Activated naive CD4-positive, alpha-beta T cell treated with Interleukin-2 at 50 U/mL for 16 hours (primary cell): ENCODE results near the gene GYPA.
"Not testable (repeated sequence)": the region's sequence is repeated elsewhere in the genome, so short reads cannot be mapped to it uniquely, and the experiment has no call there.

Source experiments
- DNase-seq: peaks from one replicate; pipeline ENCODE4 v3.0.0-alpha.2; 2020

Gene GYPA

DNA sequence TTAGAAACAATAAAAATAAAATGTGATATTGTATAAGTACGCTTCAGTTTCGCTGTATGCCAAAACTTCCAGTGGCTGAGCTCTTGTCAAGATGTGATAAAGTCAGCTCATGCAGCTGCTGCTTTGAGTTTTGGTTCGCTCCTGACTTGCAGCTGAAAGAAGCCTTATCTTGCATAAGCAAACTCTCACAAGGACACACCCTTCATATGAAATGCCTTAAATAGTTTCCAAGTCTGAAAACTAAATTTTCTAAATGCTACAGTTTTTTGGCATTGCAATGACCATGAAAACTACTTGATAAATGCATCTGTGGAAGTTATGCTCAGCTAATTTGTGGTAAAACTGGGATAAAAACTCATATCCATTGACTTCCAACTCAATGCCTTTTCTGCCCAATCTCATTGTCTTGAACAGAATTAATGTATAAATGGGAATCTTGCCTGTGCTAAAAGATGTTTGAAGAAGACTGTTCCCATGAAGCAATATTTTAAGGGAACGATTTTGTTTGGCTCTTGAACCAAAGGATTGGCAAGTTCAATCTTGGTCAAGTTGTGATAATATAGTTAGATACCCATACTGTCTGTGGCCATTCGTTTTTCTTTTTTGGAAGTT, 11.7 kb downstream of the GYPA start:
- DNase-seq = not testable (repeated sequence)

DNA sequence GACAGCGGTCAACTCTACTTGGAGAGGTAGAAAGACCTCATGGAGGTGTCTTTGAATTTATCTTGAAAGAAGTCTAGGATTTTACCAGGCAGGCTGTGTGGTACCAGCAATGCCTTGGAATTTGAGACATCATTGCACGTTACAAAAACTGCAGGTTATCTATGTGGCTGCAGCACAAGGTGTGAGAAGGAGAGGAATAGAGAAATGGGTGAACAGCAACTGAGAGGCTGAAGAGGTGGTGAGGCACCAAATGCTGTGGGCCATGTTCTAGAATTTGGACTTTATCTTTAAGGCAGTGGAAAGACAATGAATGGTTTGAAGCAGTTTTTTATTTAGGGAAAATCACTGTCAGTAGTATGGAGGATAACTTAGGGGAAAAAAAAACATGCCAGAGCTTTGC, 15.4 kb downstream of the GYPA start:
- DNase-seq = not testable (repeated sequence)

- DNase-seq = not testable (repeated sequence)
Observed at GRCh38 chr4:144123982-144124635, 16.4 kb downstream of the GYPA start.

GRCh38 chr4:144123269-144123668, 17.2 kb downstream of the GYPA start:
- DNase-seq = not testable (repeated sequence)

DNA sequence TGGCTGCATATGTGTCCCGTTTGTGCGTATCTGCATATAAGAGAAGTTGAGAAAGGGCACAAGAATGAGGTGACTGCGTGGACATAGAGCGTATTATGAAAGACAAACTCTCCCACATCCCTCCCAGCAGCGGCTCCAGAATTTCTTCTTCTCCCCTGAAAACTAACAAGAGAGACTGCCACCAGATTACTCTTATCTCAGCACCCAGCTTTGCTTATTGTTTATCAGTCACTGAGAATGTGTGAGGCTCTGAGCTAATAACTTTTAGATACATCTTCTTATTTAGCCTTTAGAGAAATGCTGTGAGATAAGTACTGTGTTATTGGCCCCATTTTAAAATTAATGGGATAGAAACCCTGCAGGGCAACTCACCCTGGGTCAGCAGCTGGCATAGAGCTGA, 20.8 kb downstream of the GYPA start:
- not testable (repeated sequence) for DNase-seq

DNA sequence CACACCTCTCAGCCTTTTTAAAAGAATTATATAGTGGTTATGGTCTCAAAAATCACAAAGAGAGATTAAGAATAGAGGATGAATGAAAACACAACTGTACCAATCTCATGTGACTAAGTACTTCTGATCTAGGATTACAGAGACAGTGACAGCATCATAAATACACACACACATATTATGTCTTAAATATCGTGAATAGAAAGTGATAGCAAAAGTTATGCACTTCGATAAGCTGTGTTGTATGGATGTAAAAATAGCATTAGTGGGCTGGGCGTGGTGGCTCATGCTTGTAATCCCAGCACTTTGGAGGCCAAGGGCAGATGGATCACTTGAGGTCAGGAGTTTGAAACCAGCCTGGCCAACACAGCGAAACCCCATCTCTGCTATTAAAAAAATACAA, 25.0 kb downstream of the GYPA start:
- DNase-seq = no peak

DNA sequence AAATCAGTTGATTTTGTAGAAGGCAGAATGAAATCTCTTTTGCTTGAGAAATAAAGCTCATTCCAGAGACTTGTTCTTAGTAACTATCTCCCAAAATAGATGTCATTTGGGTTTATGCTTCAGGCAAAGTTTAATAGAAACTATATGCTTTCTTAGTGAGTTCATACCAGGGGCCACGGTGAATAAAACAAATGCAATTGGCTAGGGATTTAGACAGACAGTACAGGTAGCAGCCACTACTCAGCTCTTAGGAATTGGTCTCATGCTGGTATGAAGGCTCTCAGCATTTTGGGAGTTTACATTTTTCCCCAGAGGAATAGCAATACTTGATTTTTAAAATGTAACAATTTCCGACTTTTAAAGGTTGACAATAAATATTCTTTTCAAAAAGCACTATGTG, 27.0 kb downstream of the GYPA start:
- no peak for DNase-seq

DNA sequence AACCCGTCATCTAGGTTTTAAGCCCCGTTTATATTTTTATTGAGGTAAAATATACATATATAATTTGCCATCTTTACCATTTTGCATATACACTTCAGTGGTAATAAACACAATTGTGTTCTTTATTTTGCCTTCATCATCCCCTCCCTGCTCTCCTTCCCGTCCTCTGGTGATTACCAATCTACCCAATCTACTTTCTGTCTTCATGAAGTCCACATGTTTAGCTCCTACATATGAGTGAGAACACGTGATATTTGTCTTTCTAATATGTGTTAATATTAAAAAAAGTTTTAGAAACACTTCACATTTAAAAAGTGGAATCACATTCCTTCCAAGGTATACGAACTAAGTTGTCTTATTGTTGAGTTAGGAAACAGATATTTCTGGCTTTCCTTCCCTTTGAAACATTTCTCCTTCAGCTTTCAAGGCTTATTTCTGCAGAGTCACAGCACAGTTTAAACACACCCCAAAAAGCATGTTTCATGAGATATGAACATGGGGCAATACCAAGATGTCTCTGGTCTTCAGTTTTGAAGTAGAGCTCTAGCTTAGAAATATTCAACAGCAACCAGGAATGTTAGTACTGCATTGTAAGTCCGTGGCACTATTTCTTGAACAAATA, 35.9 kb downstream of the GYPA start:
- no peak for DNase-seq

- not testable (repeated sequence) for DNase-seq
Observed at GRCh38 chr4:144097776-144098175, 42.7 kb downstream of the GYPA start.

DNA sequence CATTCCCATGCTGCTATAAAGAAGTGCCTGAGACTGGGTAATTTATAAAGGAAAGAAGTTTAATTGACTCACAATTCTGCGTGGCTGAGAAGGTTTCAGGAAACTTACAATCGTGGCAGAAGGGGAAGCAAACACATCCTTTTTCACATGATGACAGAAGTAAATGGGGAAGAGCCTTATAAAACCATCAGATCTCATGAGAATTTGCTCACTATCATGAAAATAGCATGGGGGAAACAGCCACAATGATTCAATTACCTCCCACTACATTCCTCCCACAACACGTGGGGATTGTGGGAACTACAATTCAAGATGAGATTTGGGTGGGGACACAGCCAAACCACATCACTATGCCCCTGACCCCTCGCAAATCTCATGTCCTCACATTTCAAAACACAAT, 46.5 kb downstream of the GYPA start:
- not testable (repeated sequence) for DNase-seq

DNA sequence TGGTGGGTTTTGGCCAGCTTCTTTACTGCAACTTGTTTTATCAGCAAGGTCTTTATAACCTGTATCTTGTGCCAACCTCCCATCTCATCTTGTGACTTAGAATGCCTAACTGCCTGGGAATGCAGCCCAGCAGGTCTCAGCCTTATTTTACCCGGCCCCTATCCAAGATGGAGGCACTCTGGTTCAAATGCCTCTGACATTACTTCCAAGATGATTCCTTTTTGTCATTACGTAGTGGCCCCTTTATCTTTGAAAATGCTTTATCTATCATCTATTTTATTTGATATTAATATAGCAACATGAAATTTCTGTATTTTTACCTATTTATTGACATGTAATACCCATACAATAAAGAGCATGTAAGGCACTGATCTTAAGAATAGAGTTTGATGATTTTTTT, 49.3 kb downstream of the GYPA start:
- DNase-seq = not testable (repeated sequence)

DNA sequence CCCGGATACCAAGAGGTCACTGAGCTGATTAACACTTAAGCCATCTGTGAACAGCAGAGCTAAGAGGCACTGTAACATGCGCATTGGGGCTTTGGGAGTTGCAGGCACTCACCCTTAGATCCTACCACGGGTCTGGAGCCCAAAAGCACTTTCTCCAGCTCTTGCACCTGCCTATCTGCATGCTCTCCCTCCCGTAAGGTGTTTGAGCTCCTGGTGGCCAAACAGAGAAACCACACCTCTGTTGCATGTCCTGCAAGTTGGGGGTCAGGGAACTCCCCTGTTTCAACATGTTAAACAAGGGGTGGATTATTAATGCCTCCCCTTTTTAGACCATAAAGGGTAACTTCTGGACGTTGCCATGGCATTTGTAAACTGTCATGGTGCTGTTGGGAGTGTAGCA, 49.8 kb downstream of the GYPA start:
- DNase-seq = no peak

GRCh38 chr4:144082053-144082452, 58.5 kb downstream of the GYPA start:
- not testable (repeated sequence) for DNase-seq

- DNase-seq = not testable (repeated sequence)
Observed at GRCh38 chr4:144080135-144080534, 60.4 kb downstream of the GYPA start.

- not testable (repeated sequence) for DNase-seq
Observed at GRCh38 chr4:144078746-144079145, 61.8 kb downstream of the GYPA start.

- not testable (repeated sequence) for DNase-seq
Observed at GRCh38 chr4:144061556-144061955, 79.0 kb downstream of the GYPA start.

DNA sequence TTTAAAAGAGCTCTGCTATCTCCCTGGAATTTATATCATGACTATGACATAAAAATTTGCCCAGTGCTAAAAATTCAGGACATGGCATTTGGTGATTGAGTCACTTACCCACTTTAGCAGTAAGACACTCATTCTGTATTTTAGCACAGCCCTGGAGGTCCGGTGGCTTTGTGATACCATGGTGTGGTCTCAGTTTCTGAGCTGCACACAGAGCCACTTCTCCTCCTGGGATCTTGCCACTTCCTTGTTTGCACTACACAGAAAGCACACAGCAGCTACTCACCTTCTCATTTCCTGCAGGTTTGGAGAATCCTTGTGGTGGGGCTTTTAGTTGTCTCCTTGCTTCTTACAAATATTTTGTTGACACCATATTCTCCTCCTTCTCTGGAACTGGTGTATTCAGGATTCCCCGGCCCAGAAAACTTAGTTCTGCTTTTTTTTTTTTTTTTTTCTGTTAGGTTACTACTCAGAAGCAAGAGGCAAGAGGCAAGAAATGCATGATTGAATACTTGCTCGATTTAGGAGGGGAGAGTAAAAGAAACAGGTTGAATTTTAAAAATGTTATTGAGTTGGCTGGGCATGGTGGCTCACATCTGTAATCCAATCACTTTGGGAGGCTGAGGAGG, 80.2 kb downstream of the GYPA start:
- not testable (repeated sequence) for DNase-seq
